Panc1 (cell line): Measurements from ENCODE around the gene TFAP2B. TPM values are rescaled to one million over a fixed set of nuclear protein-coding genes. Genes with fewer than 3 reads are reported as not detected.
A peak's percentile ranks its signal among the peaks of the same experiment; 100 is the strongest.

Source experiments
- ATAC-seq: fragments of 200-7000 bp; cut with Tn5 transposase; 2 replicates; pipeline ENCODE4 v1.9.1; 2020; ENCODE audit warnings: mild to moderate bottlenecking, moderate library complexity
- BruUV-seq: library from RNA; stranded (reverse); fragments of 400-500 nt; replicated peaks from 2 replicates; lab custom pipeline; 2021; lab: Mats Ljungman, UMichigan
- CTCF ChIA-PET: fragments of 300-600 bp; sonication (Branson Sonifier 250); formaldehyde crosslinking; loops from one replicate; lab custom pipeline; 2022; ENCODE audit warnings: antibody characterized with exemption; lab: Charles Lee
- POLR2A ChIA-PET: fragments of 300-600 bp; sonication (Branson Sonifier 250); formaldehyde crosslinking; loops from one replicate; lab custom pipeline; 2022; ENCODE audit warnings: antibody characterized with exemption; lab: Charles Lee
- DNase-seq: peaks from one replicate; pipeline ENCODE4 v3.0.0-alpha.2; 2010; ENCODE audit warnings: low read depth, low spot score
- H3K27ac ChIP-seq: 2 replicates; pipeline ENCODE4 v1.5.1; 2011; ENCODE audit warnings: mild to moderate bottlenecking, low read length, inconsistent platforms
- H3K27me3 ChIP-seq: fragments of 200-500 bp; sonication (Bioruptor generic); 2 replicates; pipeline ENCODE4 v1.6.0; 2014; ENCODE audit warnings: low read length, inconsistent platforms; ENCODE audit not compliant: control insufficient read depth, insufficient read depth
- H3K36me3 ChIP-seq: fragments of 200-500 bp; sonication (Bioruptor generic); 2 replicates; pipeline ENCODE4 v1.5.1; 2014; ENCODE audit warnings: inconsistent platforms, mild to moderate bottlenecking, low read length, moderate library complexity; ENCODE audit not compliant: control insufficient read depth, insufficient read depth
- H3K4me1 ChIP-seq: 2 replicates; pipeline ENCODE4 v1.5.1; 2011; ENCODE audit warnings: inconsistent platforms, mild to moderate bottlenecking, low read length, moderate library complexity; ENCODE audit not compliant: control insufficient read depth, insufficient read depth
- H3K4me3 ChIP-seq, 2 experiments: 2 replicates each; pipeline ENCODE4 v1.5.1; 2011 to 2012; ENCODE audit warnings: low read depth in 2 of 2, low read length in 2 of 2, mild to moderate bottlenecking in 2 of 2, inconsistent platforms in 1 of 2, moderate library complexity in 1 of 2
- H3K9me3 ChIP-seq: fragments of 200-500 bp; sonication (Bioruptor generic); 2 replicates; pipeline ENCODE4 v1.5.1; 2014; ENCODE audit warnings: low read depth, mild to moderate bottlenecking, inconsistent platforms, low read length, moderate library complexity; ENCODE audit not compliant: control insufficient read depth, insufficient read depth
- POLR2AphosphoS5 ChIP-seq: IDR thresholded peaks from 2 replicates; pipeline ENCODE4 v1.6.1; 2012; ENCODE audit warnings: mild to moderate bottlenecking, low read depth, low read length, moderate library complexity
- SIN3A ChIP-seq: IDR thresholded peaks from 2 replicates; pipeline ENCODE4 v1.6.1; 2012; ENCODE audit warnings: low read depth, mild to moderate bottlenecking, low read length, moderate library complexity, borderline replicate concordance; ENCODE audit not compliant: insufficient read depth
- TCF7L2 ChIP-seq: IDR thresholded peaks from 2 replicates; pipeline ENCODE4 v1.6.1; 2011; ENCODE audit warnings: mild to moderate bottlenecking, low read depth, low read length, inconsistent platforms
- in situ Hi-C: cut with HindIII; loops from 2 replicates; pipeline ENCODE4 v1.10.0; 2016; ENCODE audit warnings: low sequenced_read_pairs, low pct_unique_long_range_greater_than_20kb
- intact Hi-C: fragments of 100-400 bp; cut with micrococcal nuclease; formaldehyde crosslinking; loops from one replicate; pipeline ENCODE4 v1.10.0; 2022; ENCODE audit not compliant: unreplicated experiment
- total RNA-seq: library from RNA; stranded (reverse); gene quantifications from one replicate; pipeline ENCODE4 v1.2.1, GENCODE V29; 2021; ENCODE audit not compliant: unreplicated experiment
- TF ChIP-seq, protein P1 (sequence below), 2 experiments: IDR thresholded peaks; 2 replicates each; pipeline ENCODE4 v1.6.1; 2011 to 2012; ENCODE audit warnings: low read depth in 2 of 2, control low read depth in 1 of 2, low read length in 1 of 2, mild to moderate bottlenecking in 1 of 2, moderate library complexity in 1 of 2; ENCODE audit not compliant: insufficient read depth in 1 of 2
- TF ChIP-seq, protein P2 (sequence below): fragments of 450-650 bp; IDR thresholded peaks from 2 replicates; pipeline ENCODE4 v1.5.1; 2017; ENCODE audit warnings: mild to moderate bottlenecking

Gene TFAP2B
- total RNA-seq, 1 experiment from 2014 or later: not detected

DNA sequence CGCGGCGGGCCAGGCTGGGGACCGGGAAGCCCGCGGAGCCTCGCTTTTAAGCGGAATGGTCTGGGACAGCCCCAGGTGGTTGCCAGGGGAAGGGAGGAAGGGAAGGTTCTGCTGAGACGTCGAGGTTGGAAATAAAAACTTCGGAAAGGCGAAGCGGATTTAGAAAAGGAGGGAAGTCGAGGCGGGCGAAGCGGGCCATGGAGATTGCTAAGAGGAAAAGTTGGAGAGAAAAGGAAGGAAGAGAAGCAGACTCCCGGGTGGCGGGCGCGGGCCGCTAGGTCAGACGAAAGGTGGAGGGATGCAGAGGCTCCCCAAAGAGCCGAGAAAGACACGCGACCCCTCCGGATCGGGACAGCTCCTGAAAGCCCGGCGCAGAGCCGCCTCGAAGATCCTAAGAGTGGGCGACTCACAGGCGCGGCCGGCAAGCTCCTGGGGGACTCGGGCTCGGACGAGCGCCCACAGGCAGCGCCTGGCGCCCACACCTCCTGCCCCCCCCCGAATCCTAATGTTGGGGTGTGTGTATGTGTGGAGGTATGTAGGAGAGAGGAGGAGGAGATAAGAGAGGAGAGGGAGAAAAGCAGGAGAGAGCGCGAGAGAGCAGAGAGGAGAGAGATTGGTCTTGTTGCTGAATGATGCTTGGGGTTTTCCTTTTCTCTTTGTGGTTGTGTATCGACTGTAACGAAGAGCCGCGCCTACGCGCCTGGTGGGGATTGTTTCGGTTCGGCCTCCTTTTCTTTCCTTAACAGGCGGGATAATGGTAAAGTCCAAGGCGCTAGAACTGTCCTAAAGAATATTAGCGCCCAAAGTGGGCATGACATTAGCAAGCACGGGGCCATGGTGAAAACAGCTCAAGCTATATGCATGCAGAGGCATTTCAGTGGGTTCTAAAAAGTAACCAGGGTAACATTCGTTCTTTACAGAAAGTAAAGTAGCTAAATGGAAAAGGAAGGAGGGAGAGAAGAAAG is 1.5 kb downstream of the TFAP2B start:
- Histone ChIP-seq H3K4me1 (no peaks in the 10 kb centered on the region), H3K27ac (no peak overlapping the region), H3K36me3 (no peaks in the 10 kb centered on the region), H3K9me3 (no peaks in the 10 kb centered on the region), H3K27me3 (peaks cover 33% of the 10 kb centered on the region), H3K4me3 (peak overlapping the region; percentile 3 to 28; a peak in 3 of 4 replicates)
- POLR2A ChIA-PET: interaction anchor here (0.6 kb wide), 1 partner anchor 466 kb away, joined by 4 read pairs; no protein-coding TSS in a partner anchor
- no peak for DNase-seq
- peak; percentile 27; the same call in 1 of the 2 replicates for ATAC-seq
- CTCF ChIA-PET: no interaction called here
- intact Hi-C loops: loop anchor here (5.0 kb wide), 4 partner anchors 532 to 1202 kb away; no protein-coding TSS in a partner anchor
- in situ Hi-C loops: no loop called here
- no TSS peak for BruUV-seq
- TF ChIP-seq, protein P1, sequence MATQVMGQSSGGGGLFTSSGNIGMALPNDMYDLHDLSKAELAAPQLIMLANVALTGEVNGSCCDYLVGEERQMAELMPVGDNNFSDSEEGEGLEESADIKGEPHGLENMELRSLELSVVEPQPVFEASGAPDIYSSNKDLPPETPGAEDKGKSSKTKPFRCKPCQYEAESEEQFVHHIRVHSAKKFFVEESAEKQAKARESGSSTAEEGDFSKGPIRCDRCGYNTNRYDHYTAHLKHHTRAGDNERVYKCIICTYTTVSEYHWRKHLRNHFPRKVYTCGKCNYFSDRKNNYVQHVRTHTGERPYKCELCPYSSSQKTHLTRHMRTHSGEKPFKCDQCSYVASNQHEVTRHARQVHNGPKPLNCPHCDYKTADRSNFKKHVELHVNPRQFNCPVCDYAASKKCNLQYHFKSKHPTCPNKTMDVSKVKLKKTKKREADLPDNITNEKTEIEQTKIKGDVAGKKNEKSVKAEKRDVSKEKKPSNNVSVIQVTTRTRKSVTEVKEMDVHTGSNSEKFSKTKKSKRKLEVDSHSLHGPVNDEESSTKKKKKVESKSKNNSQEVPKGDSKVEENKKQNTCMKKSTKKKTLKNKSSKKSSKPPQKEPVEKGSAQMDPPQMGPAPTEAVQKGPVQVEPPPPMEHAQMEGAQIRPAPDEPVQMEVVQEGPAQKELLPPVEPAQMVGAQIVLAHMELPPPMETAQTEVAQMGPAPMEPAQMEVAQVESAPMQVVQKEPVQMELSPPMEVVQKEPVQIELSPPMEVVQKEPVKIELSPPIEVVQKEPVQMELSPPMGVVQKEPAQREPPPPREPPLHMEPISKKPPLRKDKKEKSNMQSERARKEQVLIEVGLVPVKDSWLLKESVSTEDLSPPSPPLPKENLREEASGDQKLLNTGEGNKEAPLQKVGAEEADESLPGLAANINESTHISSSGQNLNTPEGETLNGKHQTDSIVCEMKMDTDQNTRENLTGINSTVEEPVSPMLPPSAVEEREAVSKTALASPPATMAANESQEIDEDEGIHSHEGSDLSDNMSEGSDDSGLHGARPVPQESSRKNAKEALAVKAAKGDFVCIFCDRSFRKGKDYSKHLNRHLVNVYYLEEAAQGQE (IDR thresholded peaks at IDR 0.05; ENCODE audit: insufficient read depth in 1 of 2, low read depth in 2 of 2, low read length in 1 of 2): no peak
- no peak for TF ChIP-seq SIN3A
- TF ChIP-seq, protein P2, sequence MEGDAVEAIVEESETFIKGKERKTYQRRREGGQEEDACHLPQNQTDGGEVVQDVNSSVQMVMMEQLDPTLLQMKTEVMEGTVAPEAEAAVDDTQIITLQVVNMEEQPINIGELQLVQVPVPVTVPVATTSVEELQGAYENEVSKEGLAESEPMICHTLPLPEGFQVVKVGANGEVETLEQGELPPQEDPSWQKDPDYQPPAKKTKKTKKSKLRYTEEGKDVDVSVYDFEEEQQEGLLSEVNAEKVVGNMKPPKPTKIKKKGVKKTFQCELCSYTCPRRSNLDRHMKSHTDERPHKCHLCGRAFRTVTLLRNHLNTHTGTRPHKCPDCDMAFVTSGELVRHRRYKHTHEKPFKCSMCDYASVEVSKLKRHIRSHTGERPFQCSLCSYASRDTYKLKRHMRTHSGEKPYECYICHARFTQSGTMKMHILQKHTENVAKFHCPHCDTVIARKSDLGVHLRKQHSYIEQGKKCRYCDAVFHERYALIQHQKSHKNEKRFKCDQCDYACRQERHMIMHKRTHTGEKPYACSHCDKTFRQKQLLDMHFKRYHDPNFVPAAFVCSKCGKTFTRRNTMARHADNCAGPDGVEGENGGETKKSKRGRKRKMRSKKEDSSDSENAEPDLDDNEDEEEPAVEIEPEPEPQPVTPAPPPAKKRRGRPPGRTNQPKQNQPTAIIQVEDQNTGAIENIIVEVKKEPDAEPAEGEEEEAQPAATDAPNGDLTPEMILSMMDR: no peak

DNA sequence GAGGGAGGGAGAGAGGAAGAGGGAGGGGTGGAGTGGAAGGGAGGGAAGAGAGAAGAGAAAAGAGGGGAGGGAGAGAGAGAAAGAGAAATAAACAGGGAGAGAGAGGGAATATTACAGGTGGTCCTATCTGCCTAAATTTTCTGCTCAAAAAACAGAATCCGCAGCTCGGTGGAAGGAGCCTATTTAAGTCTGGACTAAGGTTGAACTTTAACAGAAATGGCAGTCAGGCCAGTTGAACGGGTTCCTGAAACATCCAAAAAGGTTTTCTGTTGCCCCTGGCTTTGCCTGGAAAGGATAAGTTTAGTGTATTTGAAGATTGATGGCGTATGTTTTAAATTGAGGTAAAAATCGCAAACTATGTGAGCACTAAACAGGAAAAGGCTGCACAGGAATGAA is 2.2 kb downstream of the TFAP2B start:
- Histone ChIP-seq H3K36me3 (no peaks in the 10 kb centered on the region), H3K4me3 (peak overlapping the region in 1 of 2 experiments; percentile 28; a peak in 3 of 4 replicates), H3K9me3 (no peaks in the 10 kb centered on the region), H3K27me3 (peaks cover 33% of the 10 kb centered on the region), H3K4me1 (no peaks in the 10 kb centered on the region), H3K27ac (no peak overlapping the region)
- intact Hi-C loops (no loop called here), in situ Hi-C loops (no loop called here)
- ChIA-PET POLR2A (interaction anchor here (0.6 kb wide), 1 partner anchor 465 kb away, joined by 4 read pairs; no protein-coding TSS in a partner anchor), CTCF (no interaction called here)
- TF ChIP-seq TCF7L2 (no peak), SIN3A (no peak), POLR2AphosphoS5 (no peak)
- TF ChIP-seq, protein P2: no peak
- TF ChIP-seq, protein P1 (IDR thresholded peaks at IDR 0.05; ENCODE audit: insufficient read depth in 1 of 2, low read depth in 2 of 2, low read length in 1 of 2): no peak
- ATAC-seq: no peak
- no peak for DNase-seq
- no TSS peak for BruUV-seq
